ENCODE results near the gene TGM1. TPM values are rescaled to one million over a fixed set of nuclear protein-coding genes. Genes with fewer than 3 reads are reported as not detected.

The TGM1 gene
- total and polyA plus RNA-seq, 12 donors: 0.28 to 2.7 (median 0.89) TPM; not detected in 1

GRCh38 chr14:24255438-24255837, 7.5 kb downstream of the TGM1 start:
- TF ChIP-seq POLR2A (IDR thresholded peaks at IDR 0.05) (no peak), CTCF (IDR thresholded peaks at IDR 0.05) (no peak)
- no peak for DNase-seq

GRCh38 chr14:24254630-24255392, 8.2 kb downstream of the TGM1 start:
- intact Hi-C loops (cut with DNase I): no loop called here

More at GRCh38 chr14:24255438-24255837, 7.5 kb downstream of the TGM1 start:
- no peaks in the 10 kb centered on the region for H3K9me3 ChIP-seq (replicated peaks in 1 of 3)
- no peak overlapping the region for H3K27ac ChIP-seq
- no peak overlapping the region for H3K4me3 ChIP-seq
- no peaks in the 10 kb centered on the region for H3K4me1 ChIP-seq (replicated peaks in 1 of 2)
- WGBS, 4 donors: 91 to 100% (median 95%) methylated on average over 4 to 8 of the region's 8 CpGs
- intact Hi-C loops (cut with DNase I): no loop called here
- H3K36me3 ChIP-seq (replicated peaks in 1 of 2): no peaks in the 10 kb centered on the region
- H3K27me3 ChIP-seq: no peaks in the 10 kb centered on the region

GRCh38 chr14:24253936-24254335, 9.0 kb downstream of the TGM1 start:
- no peaks in the 10 kb centered on the region for H3K27me3 ChIP-seq
- TF ChIP-seq POLR2A (IDR thresholded peaks at IDR 0.05) (no peak), CTCF (IDR thresholded peaks at IDR 0.05) (no peak)
- H3K9me3 ChIP-seq (replicated peaks in 1 of 3): no peaks in the 10 kb centered on the region
- DNase-seq: no peak
- intact Hi-C loops (cut with DNase I): no loop called here
- no peak overlapping the region for H3K4me3 ChIP-seq
- no peak overlapping the region for H3K27ac ChIP-seq
- H3K4me1 ChIP-seq (replicated peaks in 1 of 2): no peaks in the 10 kb centered on the region
- no peaks in the 10 kb centered on the region for H3K36me3 ChIP-seq (replicated peaks in 1 of 2)
- WGBS, 4 donors: 79 to 85% (median 82%) methylated on average over 6 to 7 of the region's 7 CpGs

More at GRCh38 chr14:24254630-24255392, 8.2 kb downstream of the TGM1 start:
- 94 to 96% (median 96%) methylated on average over 14 to 19 of the region's 19 CpGs for WGBS, 4 donors
- no peak overlapping the region for H3K27ac ChIP-seq
- no peak for TF ChIP-seq CTCF (IDR thresholded peaks at IDR 0.05)
- no peak for TF ChIP-seq POLR2A (IDR thresholded peaks at IDR 0.05)
- no peaks in the 10 kb centered on the region for H3K4me1 ChIP-seq (replicated peaks in 1 of 2)
- no peaks in the 10 kb centered on the region for H3K9me3 ChIP-seq (replicated peaks in 1 of 3)
- DNase-seq: no peak
- no peaks in the 10 kb centered on the region for H3K36me3 ChIP-seq (replicated peaks in 1 of 2)
- no peaks in the 10 kb centered on the region for H3K27me3 ChIP-seq
- H3K4me3 ChIP-seq: no peak overlapping the region

GRCh38 chr14:24252289-24253124, 10.5 kb downstream of the TGM1 start:
- H3K27me3 ChIP-seq: no peaks in the 10 kb centered on the region
- H3K27ac ChIP-seq: no peak overlapping the region
- H3K4me3 ChIP-seq: no peak overlapping the region
- 80 to 84% (median 83%) methylated on average over 8 to 11 of the region's 11 CpGs for WGBS, 4 donors
- H3K9me3 ChIP-seq (replicated peaks in 1 of 3): no peaks in the 10 kb centered on the region
- no peaks in the 10 kb centered on the region for H3K4me1 ChIP-seq (replicated peaks in 1 of 2)
- H3K36me3 ChIP-seq (replicated peaks in 1 of 2): no peaks in the 10 kb centered on the region
- intact Hi-C loops (cut with DNase I): no loop called here
- DNase-seq: no peak
- TF ChIP-seq CTCF (IDR thresholded peaks at IDR 0.05) (no peak), POLR2A (IDR thresholded peaks at IDR 0.05) (no peak)
